HCT116 (cell line): ENCODE measurements around the gene STAT4. TPM values are rescaled to one million over a fixed set of nuclear protein-coding genes. Genes with fewer than 3 reads are reported as not detected.

Source experiments
- ATAC-seq: fragments of 200-7000 bp; cut with Tn5 transposase; 2 replicates; pipeline ENCODE4 v1.9.1; 2020; ENCODE audit warnings: mild to moderate bottlenecking, moderate library complexity
- BruUV-seq: library from RNA; stranded (reverse); fragments of 400-500 nt; replicated peaks from 2 replicates; lab custom pipeline; 2021; lab: Mats Ljungman, UMichigan
- CTCF ChIA-PET: fragments of 300-600 bp; sonication (Branson Sonifier 250); formaldehyde crosslinking; loops from one replicate; lab custom pipeline; 2021; ENCODE audit warnings: antibody characterized with exemption; lab: Charles Lee
- POLR2A ChIA-PET: fragments of 300-600, 350-600 bp; sonication (Branson Sonifier 250); formaldehyde crosslinking; loops from one replicate; lab custom pipeline; 2021; ENCODE audit warnings: antibody characterized with exemption; lab: Charles Lee
- RAD21 ChIA-PET, 2 experiments: fragments of 300-600 bp; sonication (Branson Sonifier 250); formaldehyde crosslinking; loops; one replicate each; lab custom pipeline; 2023; ENCODE audit warnings: low total read pairs in 2 of 2; ENCODE audit not compliant: uncharacterized antibody in 2 of 2, unreplicated experiment in 2 of 2, low non-redundant PET in 1 of 2; lab: Charles Lee
- DNase-seq: peaks from one replicate; pipeline ENCODE4 v3.0.0-alpha.2; 2010; ENCODE audit warnings: low read depth, low spot score
- H2AFZ ChIP-seq: fragments of 200-600 bp; shearing (Covaris generic), sonication (generic); 2 replicates; pipeline ENCODE4 v1.6.1; 2017; ENCODE audit warnings: low read depth, mixed run types, mixed read lengths, antibody characterized with exemption, low read length; ENCODE audit not compliant: poor library complexity, severe bottlenecking
- H3K27ac ChIP-seq: 2 replicates; pipeline ENCODE4 v1.5.1; 2012; ENCODE audit warnings: low read depth, low read length
- H3K27me3 ChIP-seq: fragments of 200-600 bp; sonication (generic); 2 replicates; pipeline ENCODE4 v1.6.1; 2016; ENCODE audit warnings: mixed run types, low read length, mixed read lengths; ENCODE audit not compliant: insufficient read depth
- H3K36me3 ChIP-seq, 2 experiments: fragments of 200-500 bp in 1 of 2; fragments of 200-600 bp in 1 of 2; sonication (Bioruptor generic) in 1 of 2; sonication (generic) in 1 of 2; 2 replicates each; pipeline versions ENCODE4 v1.5.1 to v1.6.1; 2014 to 2016; ENCODE audit warnings: low read length in 2 of 2, inconsistent platforms in 1 of 2, mixed read lengths in 1 of 2, mixed run types in 1 of 2; ENCODE audit not compliant: insufficient read depth in 2 of 2, control insufficient read depth in 1 of 2
- H3K4me1 ChIP-seq, 2 experiments: fragments of 200-600 bp in 1 of 2; sonication (generic) in 1 of 2; 2 replicates each; pipeline versions ENCODE4 v1.5.1 to v1.6.1; 2012 to 2017; ENCODE audit warnings: low read length in 2 of 2, inconsistent platforms in 1 of 2, mild to moderate bottlenecking in 1 of 2, mixed read lengths in 1 of 2, mixed run types in 1 of 2, moderate library complexity in 1 of 2; ENCODE audit not compliant: insufficient read depth in 2 of 2, control insufficient read depth in 1 of 2
- H3K4me2 ChIP-seq: fragments of 200-600 bp; sonication (generic); 2 replicates; pipeline ENCODE4 v1.6.1; 2017; ENCODE audit warnings: mixed run types, low read length, mixed read lengths
- H3K4me3 ChIP-seq, 2 experiments: fragments of 200-600 bp in 1 of 2; sonication (generic) in 1 of 2; replicated peaks in 1 of 2; 2 replicates each; pipeline ENCODE4 v1.5.1; 2011 to 2016; ENCODE audit warnings: low read length in 2 of 2, control low read depth in 1 of 2, low read depth in 1 of 2, mild to moderate bottlenecking in 1 of 2, mixed read lengths in 1 of 2, mixed run types in 1 of 2
- H3K79me2 ChIP-seq: fragments of 200-600 bp; sonication (generic); 2 replicates; pipeline ENCODE4 v1.6.1; 2017; ENCODE audit warnings: mild to moderate bottlenecking, mixed run types, low read length, moderate library complexity, mixed read lengths; ENCODE audit not compliant: insufficient read depth
- H3K9ac ChIP-seq: fragments of 200-600 bp; sonication (generic); 2 replicates; pipeline ENCODE4 v1.6.1; 2016; ENCODE audit warnings: low read length, mixed read lengths
- H3K9me2 ChIP-seq: fragments of 200-600 bp; sonication (generic), shearing (Covaris generic); 2 replicates; pipeline ENCODE4 v1.6.1; 2017; ENCODE audit warnings: mixed run types, mild to moderate bottlenecking, moderate library complexity; ENCODE audit not compliant: insufficient read depth
- H3K9me3 ChIP-seq, 2 experiments: fragments of 200-500 bp in 1 of 2; fragments of 200-600 bp in 1 of 2; sonication (Bioruptor generic) in 1 of 2; sonication (generic) in 1 of 2; 2 replicates each; pipeline ENCODE4 v1.6.1; 2014 to 2017; ENCODE audit warnings: low read length in 2 of 2, mixed read lengths in 2 of 2, inconsistent platforms in 1 of 2, low read depth in 1 of 2, mild to moderate bottlenecking in 1 of 2, mixed run types in 1 of 2, moderate library complexity in 1 of 2; ENCODE audit not compliant: control insufficient read depth in 1 of 2, insufficient read depth in 1 of 2
- H4K20me1 ChIP-seq: fragments of 200-600 bp; sonication (generic), shearing (Covaris generic); 2 replicates; pipeline ENCODE4 v1.6.1; 2017; ENCODE audit warnings: mixed run types, mild to moderate bottlenecking, moderate library complexity; ENCODE audit not compliant: insufficient read depth
- CBX3 ChIP-seq: IDR thresholded peaks from 2 replicates; pipeline ENCODE4 v1.6.1; 2012; ENCODE audit warnings: low read depth
- CEBPB ChIP-seq: IDR thresholded peaks from 2 replicates; pipeline ENCODE4 v1.6.1; 2012; ENCODE audit warnings: low read depth
- EGR1 ChIP-seq: IDR thresholded peaks from 2 replicates; pipeline ENCODE4 v1.6.1; 2012; ENCODE audit warnings: low read depth
- ELF1 ChIP-seq: IDR thresholded peaks from 2 replicates; pipeline ENCODE4 v1.6.1; 2012; ENCODE audit warnings: low read depth, borderline replicate concordance
- EZH2 ChIP-seq: fragments of 200-600 bp; sonication (generic); IDR thresholded peaks from 2 replicates; pipeline ENCODE4 v1.6.1; 2017; ENCODE audit warnings: antibody characterized with exemption, mixed run types
- FOSL1 ChIP-seq: IDR thresholded peaks from 2 replicates; pipeline ENCODE4 v1.6.1; 2012; ENCODE audit warnings: low read depth
- JUND ChIP-seq: IDR thresholded peaks from 2 replicates; pipeline ENCODE4 v1.6.1; 2012
- MAX ChIP-seq: IDR thresholded peaks from 2 replicates; pipeline ENCODE4 v1.6.1; 2012
- POLR2A ChIP-seq: IDR thresholded peaks from 2 replicates; pipeline ENCODE4 v1.7.0; 2011; ENCODE audit warnings: borderline replicate concordance; ENCODE audit not compliant: insufficient read depth, insufficient read length; ENCODE audit errors: extremely low read depth
- POLR2AphosphoS5 ChIP-seq: IDR thresholded peaks from 2 replicates; pipeline ENCODE4 v1.6.1; 2011; ENCODE audit warnings: mild to moderate bottlenecking, low read depth, low read length, moderate library complexity
- REST ChIP-seq: IDR thresholded peaks from 2 replicates; pipeline ENCODE4 v1.6.1; 2012; ENCODE audit warnings: low read depth
- YY1 ChIP-seq: IDR thresholded peaks from 2 replicates; pipeline ENCODE4 v1.6.1; 2011; ENCODE audit warnings: low read length, low read depth, moderate library complexity, mild to moderate bottlenecking; ENCODE audit not compliant: insufficient replicate concordance; ENCODE audit errors: extremely low read depth
- ZBTB33 ChIP-seq: IDR thresholded peaks from 2 replicates; pipeline ENCODE4 v1.6.1; 2011; ENCODE audit warnings: mild to moderate bottlenecking, low read length, moderate library complexity; ENCODE audit not compliant: insufficient replicate concordance; ENCODE audit errors: extremely low read depth
- ZNF274 ChIP-seq: fragments of 200-500 bp; sonication (Bioruptor generic); IDR thresholded peaks from 2 replicates; pipeline ENCODE4 v1.6.1; 2014; ENCODE audit warnings: mild to moderate bottlenecking, low read depth, low read length, inconsistent platforms
- intact Hi-C: fragments of 100-400 bp; cut with micrococcal nuclease; formaldehyde crosslinking; loops from 2 replicates; pipeline ENCODE4 v1.10.0; 2022
- total RNA-seq: library from RNA; stranded (reverse); gene quantifications from one replicate; pipeline ENCODE4 v1.2.1, GENCODE V29; 2021; ENCODE audit not compliant: unreplicated experiment
- TF ChIP-seq, protein P1 (sequence below): IDR thresholded peaks from 2 replicates; pipeline ENCODE4 v1.6.1; 2012

The STAT4 gene
- total RNA-seq, 1 experiment from 2014 or later, result 2.0 TPM

GRCh38 chr2:191038741-191039140, 112.1 kb downstream of the STAT4 start (continued):
- TF ChIP-seq, protein P1, sequence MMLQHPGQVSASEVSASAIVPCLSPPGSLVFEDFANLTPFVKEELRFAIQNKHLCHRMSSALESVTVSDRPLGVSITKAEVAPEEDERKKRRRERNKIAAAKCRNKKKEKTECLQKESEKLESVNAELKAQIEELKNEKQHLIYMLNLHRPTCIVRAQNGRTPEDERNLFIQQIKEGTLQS, result no peak
- TF ChIP-seq CEBPB (no peak), JUND (no peak), ZBTB33 (no peak)

DNA sequence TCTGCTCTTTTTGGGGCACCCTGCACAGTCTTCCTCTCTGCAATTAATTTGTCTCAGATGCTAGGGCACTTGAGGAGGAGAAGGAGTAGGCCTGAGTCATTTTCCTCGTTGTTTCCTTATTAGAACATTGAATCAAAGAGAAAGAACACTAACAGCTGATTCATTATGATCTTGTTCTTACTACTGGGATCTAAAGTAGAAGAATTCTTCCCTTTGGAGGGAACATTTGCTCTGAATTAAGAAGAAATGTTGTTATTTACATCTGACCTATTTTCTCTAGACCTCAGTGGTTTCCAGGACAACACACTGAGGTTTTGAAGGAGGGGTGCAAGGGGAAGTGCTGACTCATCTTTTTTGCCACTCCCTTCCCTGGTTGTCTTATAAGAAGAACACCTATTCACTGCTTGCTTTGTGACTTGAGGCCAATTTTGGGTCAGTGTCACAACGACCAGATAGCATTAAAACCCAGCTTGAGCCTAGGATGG, 112.5 kb downstream of the STAT4 start:
- Histone ChIP-seq H3K4me1 (peaks cover 12 to 26% of the 10 kb centered on the region in 2 experiments), H3K9me3 (no peaks in the 10 kb centered on the region), H3K36me3 (no peaks in the 10 kb centered on the region), H3K9me2 (no peaks in the 10 kb centered on the region), H3K27me3 (no peaks in the 10 kb centered on the region), H3K4me2 (peak overlapping the region; percentile 10; the same call in 1 of the 2 replicates), H3K4me3 (no peak overlapping the region), H4K20me1 (no peaks in the 10 kb centered on the region), H3K79me2 (no peaks in the 10 kb centered on the region), H3K9ac (no peak overlapping the region), H2AFZ (no peak overlapping the region), H3K27ac (no peak overlapping the region)
- no peak for TF ChIP-seq ZNF274
- TF ChIP-seq EGR1, result no peak
- TF ChIP-seq POLR2A, result no peak
- no peak for TF ChIP-seq ELF1
- TF ChIP-seq FOSL1, result no peak
- TF ChIP-seq POLR2AphosphoS5, result no peak
- TF ChIP-seq CEBPB, result no peak
- TF ChIP-seq YY1, result no peak
- TF ChIP-seq CBX3, result no peak
- TF ChIP-seq MAX, result no peak
- no peak for TF ChIP-seq EZH2
- TF ChIP-seq REST, result no peak
- CTCF ChIA-PET, result no interaction called here
- no peak for ATAC-seq
- RAD21 ChIA-PET, result no interaction called here
- no peak for DNase-seq
- POLR2A ChIA-PET, result no interaction called here
- intact Hi-C loops, result no loop called here
- BruUV-seq, result no TSS peak
